HCT116 (cell line): ENCODE results near the gene GPR155. TPM values are rescaled to one million over a fixed set of nuclear protein-coding genes. Genes with fewer than 3 reads are reported as not detected.
A peak's percentile ranks its signal among the peaks of the same experiment; 100 is the strongest.

Experiments used
- ATAC-seq: fragments of 200-7000 bp; cut with Tn5 transposase; 2 replicates; pipeline ENCODE4 v1.9.1; 2020; ENCODE audit warnings: mild to moderate bottlenecking, moderate library complexity
- BruUV-seq: library from RNA; stranded (reverse); fragments of 400-500 nt; replicated peaks from 2 replicates; lab custom pipeline; 2021; lab: Mats Ljungman, UMichigan
- CTCF ChIA-PET: fragments of 300-600 bp; sonication (Branson Sonifier 250); formaldehyde crosslinking; loops from one replicate; lab custom pipeline; 2021; ENCODE audit warnings: antibody characterized with exemption; lab: Charles Lee
- POLR2A ChIA-PET: fragments of 300-600, 350-600 bp; sonication (Branson Sonifier 250); formaldehyde crosslinking; loops from one replicate; lab custom pipeline; 2021; ENCODE audit warnings: antibody characterized with exemption; lab: Charles Lee
- RAD21 ChIA-PET, 2 experiments: fragments of 300-600 bp; sonication (Branson Sonifier 250); formaldehyde crosslinking; loops; one replicate each; lab custom pipeline; 2023; ENCODE audit warnings: low total read pairs in 2 of 2; ENCODE audit not compliant: uncharacterized antibody in 2 of 2, unreplicated experiment in 2 of 2, low non-redundant PET in 1 of 2; lab: Charles Lee
- DNase-seq: peaks from one replicate; pipeline ENCODE4 v3.0.0-alpha.2; 2010; ENCODE audit warnings: low read depth, low spot score
- H2AFZ ChIP-seq: fragments of 200-600 bp; shearing (Covaris generic), sonication (generic); 2 replicates; pipeline ENCODE4 v1.6.1; 2017; ENCODE audit warnings: low read depth, mixed run types, mixed read lengths, antibody characterized with exemption, low read length; ENCODE audit not compliant: poor library complexity, severe bottlenecking
- H3K27ac ChIP-seq: 2 replicates; pipeline ENCODE4 v1.5.1; 2012; ENCODE audit warnings: low read depth, low read length
- H3K27me3 ChIP-seq: fragments of 200-600 bp; sonication (generic); 2 replicates; pipeline ENCODE4 v1.6.1; 2016; ENCODE audit warnings: mixed run types, low read length, mixed read lengths; ENCODE audit not compliant: insufficient read depth
- H3K36me3 ChIP-seq, 2 experiments: fragments of 200-500 bp in 1 of 2; fragments of 200-600 bp in 1 of 2; sonication (Bioruptor generic) in 1 of 2; sonication (generic) in 1 of 2; 2 replicates each; pipeline versions ENCODE4 v1.5.1 to v1.6.1; 2014 to 2016; ENCODE audit warnings: low read length in 2 of 2, inconsistent platforms in 1 of 2, mixed read lengths in 1 of 2, mixed run types in 1 of 2; ENCODE audit not compliant: insufficient read depth in 2 of 2, control insufficient read depth in 1 of 2
- H3K4me1 ChIP-seq, 2 experiments: fragments of 200-600 bp in 1 of 2; sonication (generic) in 1 of 2; 2 replicates each; pipeline versions ENCODE4 v1.5.1 to v1.6.1; 2012 to 2017; ENCODE audit warnings: low read length in 2 of 2, inconsistent platforms in 1 of 2, mild to moderate bottlenecking in 1 of 2, mixed read lengths in 1 of 2, mixed run types in 1 of 2, moderate library complexity in 1 of 2; ENCODE audit not compliant: insufficient read depth in 2 of 2, control insufficient read depth in 1 of 2
- H3K4me2 ChIP-seq: fragments of 200-600 bp; sonication (generic); 2 replicates; pipeline ENCODE4 v1.6.1; 2017; ENCODE audit warnings: mixed run types, low read length, mixed read lengths
- H3K4me3 ChIP-seq, 2 experiments: fragments of 200-600 bp in 1 of 2; sonication (generic) in 1 of 2; replicated peaks in 1 of 2; 2 replicates each; pipeline ENCODE4 v1.5.1; 2011 to 2016; ENCODE audit warnings: low read length in 2 of 2, control low read depth in 1 of 2, low read depth in 1 of 2, mild to moderate bottlenecking in 1 of 2, mixed read lengths in 1 of 2, mixed run types in 1 of 2
- H3K79me2 ChIP-seq: fragments of 200-600 bp; sonication (generic); 2 replicates; pipeline ENCODE4 v1.6.1; 2017; ENCODE audit warnings: mild to moderate bottlenecking, mixed run types, low read length, moderate library complexity, mixed read lengths; ENCODE audit not compliant: insufficient read depth
- H3K9ac ChIP-seq: fragments of 200-600 bp; sonication (generic); 2 replicates; pipeline ENCODE4 v1.6.1; 2016; ENCODE audit warnings: low read length, mixed read lengths
- H3K9me2 ChIP-seq: fragments of 200-600 bp; sonication (generic), shearing (Covaris generic); 2 replicates; pipeline ENCODE4 v1.6.1; 2017; ENCODE audit warnings: mixed run types, mild to moderate bottlenecking, moderate library complexity; ENCODE audit not compliant: insufficient read depth
- H3K9me3 ChIP-seq, 2 experiments: fragments of 200-500 bp in 1 of 2; fragments of 200-600 bp in 1 of 2; sonication (Bioruptor generic) in 1 of 2; sonication (generic) in 1 of 2; 2 replicates each; pipeline ENCODE4 v1.6.1; 2014 to 2017; ENCODE audit warnings: low read length in 2 of 2, mixed read lengths in 2 of 2, inconsistent platforms in 1 of 2, low read depth in 1 of 2, mild to moderate bottlenecking in 1 of 2, mixed run types in 1 of 2, moderate library complexity in 1 of 2; ENCODE audit not compliant: control insufficient read depth in 1 of 2, insufficient read depth in 1 of 2
- H4K20me1 ChIP-seq: fragments of 200-600 bp; sonication (generic), shearing (Covaris generic); 2 replicates; pipeline ENCODE4 v1.6.1; 2017; ENCODE audit warnings: mixed run types, mild to moderate bottlenecking, moderate library complexity; ENCODE audit not compliant: insufficient read depth
- CTCF ChIP-seq, 3 experiments: fragments of 200-600 bp in 1 of 3; sonication (generic) in 1 of 3; IDR thresholded peaks in 2 of 3; conservative IDR thresholded peaks in 1 of 3; 2 replicates each; pipeline ENCODE4 v1.5.1; 2012 to 2017; ENCODE audit warnings: low read depth in 2 of 3, low read length in 2 of 3, antibody characterized with exemption in 1 of 3, borderline replicate concordance in 1 of 3, control low read depth in 1 of 3, mild to moderate bottlenecking in 1 of 3, mixed read lengths in 1 of 3, mixed run types in 1 of 3, moderate library complexity in 1 of 3; ENCODE audit not compliant: insufficient read depth in 1 of 3
- JUND ChIP-seq: IDR thresholded peaks from 2 replicates; pipeline ENCODE4 v1.6.1; 2012
- MAX ChIP-seq: IDR thresholded peaks from 2 replicates; pipeline ENCODE4 v1.6.1; 2012
- POLR2A ChIP-seq: IDR thresholded peaks from 2 replicates; pipeline ENCODE4 v1.7.0; 2011; ENCODE audit warnings: borderline replicate concordance; ENCODE audit not compliant: insufficient read depth, insufficient read length; ENCODE audit errors: extremely low read depth
- POLR2AphosphoS5 ChIP-seq: IDR thresholded peaks from 2 replicates; pipeline ENCODE4 v1.6.1; 2011; ENCODE audit warnings: mild to moderate bottlenecking, low read depth, low read length, moderate library complexity
- RAD21 ChIP-seq: IDR thresholded peaks from 2 replicates; pipeline ENCODE4 v1.6.1; 2012; ENCODE audit warnings: low read depth, mild to moderate bottlenecking
- SP1 ChIP-seq: IDR thresholded peaks from 2 replicates; pipeline ENCODE4 v1.6.1; 2012; ENCODE audit warnings: low read depth
- TCF7L2 ChIP-seq: IDR thresholded peaks from 2 replicates; pipeline ENCODE4 v1.7.0; 2011; ENCODE audit warnings: borderline replicate concordance, inconsistent platforms; ENCODE audit not compliant: insufficient read depth, insufficient read length; ENCODE audit errors: extremely low read depth
- YY1 ChIP-seq: IDR thresholded peaks from 2 replicates; pipeline ENCODE4 v1.6.1; 2011; ENCODE audit warnings: low read length, low read depth, moderate library complexity, mild to moderate bottlenecking; ENCODE audit not compliant: insufficient replicate concordance; ENCODE audit errors: extremely low read depth
- ZNF274 ChIP-seq: fragments of 200-500 bp; sonication (Bioruptor generic); IDR thresholded peaks from 2 replicates; pipeline ENCODE4 v1.6.1; 2014; ENCODE audit warnings: mild to moderate bottlenecking, low read depth, low read length, inconsistent platforms
- intact Hi-C: fragments of 100-400 bp; cut with micrococcal nuclease; formaldehyde crosslinking; loops from 2 replicates; pipeline ENCODE4 v1.10.0; 2022
- total RNA-seq: library from RNA; stranded (reverse); gene quantifications from one replicate; pipeline ENCODE4 v1.2.1, GENCODE V29; 2021; ENCODE audit not compliant: unreplicated experiment

GPR155 gene
- total RNA-seq, 1 experiment from 2014 or later, result 3.8 TPM

- POLR2A ChIA-PET, result no interaction called here
- no peak overlapping the region for H2AFZ ChIP-seq
- H3K4me2 ChIP-seq, result no peak overlapping the region
- no peaks in the 10 kb centered on the region for H3K79me2 ChIP-seq
- H3K9ac ChIP-seq, result no peak overlapping the region
- no peaks in the 10 kb centered on the region for H3K27me3 ChIP-seq
- TF ChIP-seq CTCF (IDR thresholded peaks at IDR 0.05 in 2 of 3, conservative IDR thresholded peaks at IDR 0.05 in 1 of 3; ENCODE audit: borderline replicate concordance in 1 of 3, insufficient read depth in 1 of 3, low read depth in 2 of 3, low read length in 2 of 3) (0 out of 6 replicates have a peak, but pooled peaks of 1 of the 3 experiments have one; percentile 4), MAX (peak; percentile 72; the same call in 1 of the 2 replicates), TCF7L2 (no peak)
- ATAC-seq (peak; percentile 61), DNase-seq (no peak)
- no peaks in the 10 kb centered on the region for H3K4me1 ChIP-seq
- intact Hi-C loops, result loop anchor here (10.0 kb wide), 1 partner anchor 519 kb away; no protein-coding TSS in a partner anchor
- CTCF ChIA-PET, result interaction anchor here (1.5 kb wide), 1 partner anchor 81 kb away, joined by 4 read pairs; no protein-coding TSS in a partner anchor
- RAD21 ChIA-PET, result no interaction called here
- H3K27ac ChIP-seq, result no peak overlapping the region
- no peaks in the 10 kb centered on the region for H3K9me3 ChIP-seq
- H3K9me2 ChIP-seq, result no peaks in the 10 kb centered on the region
- BruUV-seq, result no TSS peak
- H4K20me1 ChIP-seq, result no peaks in the 10 kb centered on the region
- H3K36me3 ChIP-seq, result no peaks in the 10 kb centered on the region
- H3K4me3 ChIP-seq, result no peak overlapping the region
These were observed 21.5 kb downstream of the GPR155 start for GRCh38 chr2:174465327-174465726.

GRCh38 chr2:174461221-174461620, 25.6 kb downstream of the GPR155 start:
- no peaks in the 10 kb centered on the region for H3K9me3 ChIP-seq
- no peaks in the 10 kb centered on the region for H3K36me3 ChIP-seq
- H3K4me3 ChIP-seq, result no peak overlapping the region
- H3K9me2 ChIP-seq, result no peaks in the 10 kb centered on the region
- intact Hi-C loops, result loop anchor here (10.0 kb wide), 1 partner anchor 524 kb away; no protein-coding TSS in a partner anchor
- RAD21 ChIA-PET, result no interaction called here
- no peak overlapping the region for H3K4me2 ChIP-seq
- CTCF ChIA-PET, result interaction anchor here (3.9 to 5.5 kb wide), 3 partner anchors 86 to 236 kb away, joined by 26 to 76 read pairs (median 46); no protein-coding TSS in a partner anchor
- no peaks in the 10 kb centered on the region for H3K79me2 ChIP-seq
- POLR2A ChIA-PET, result no interaction called here
- ATAC-seq (no peak), DNase-seq (no peak)
- no TSS peak for BruUV-seq
- no peak overlapping the region for H2AFZ ChIP-seq
- H3K27me3 ChIP-seq, result no peaks in the 10 kb centered on the region
- H3K27ac ChIP-seq, result no peak overlapping the region
- no peaks in the 10 kb centered on the region for H4K20me1 ChIP-seq
- H3K9ac ChIP-seq, result no peak overlapping the region
- no peaks in the 10 kb centered on the region for H3K4me1 ChIP-seq
- TF ChIP-seq MAX (no peak), RAD21 (no peak), POLR2AphosphoS5 (no peak), SP1 (no peak), POLR2A (no peak), ZNF274 (no peak), YY1 (no peak), JUND (no peak)
- TF ChIP-seq, all 23 proteins: peak for 0
